Effector memory CD8-positive, alpha-beta T cell (primary cell): ENCODE results near the gene CD180.

Source experiments
- ATAC-seq: fragments of 150-1000 bp; cut with Tn5 transposase; replicated peaks from 2 replicates; pipeline ENCODE4 v1.10.0; 2021; ENCODE audit warnings: mild to moderate bottlenecking, moderate library complexity
- DNase-seq, 3 experiments: peaks; one replicate each; pipeline ENCODE4 v3.0.0; 2021
- H3K27ac Mint-ChIP-seq, 2 donors: one replicate each; pipeline ENCODE4 v1.8.0; 2022; ENCODE audit warnings: mild to moderate bottlenecking in 2 of 2, mixed read lengths in 2 of 2, moderate library complexity in 2 of 2
- H3K27me3 Mint-ChIP-seq, 2 donors: one replicate each; pipeline ENCODE4 v1.8.0; 2022; ENCODE audit warnings: mixed read lengths in 2 of 2
- H3K36me3 Mint-ChIP-seq: one replicate; pipeline ENCODE4 v1.8.0; 2022; ENCODE audit warnings: mild to moderate bottlenecking, moderate library complexity, mixed read lengths; ENCODE audit not compliant: insufficient read depth
- H3K4me1 Mint-ChIP-seq, 2 donors: one replicate each; pipeline ENCODE4 v1.8.0; 2022; ENCODE audit warnings: low read depth in 2 of 2, mixed read lengths in 2 of 2
- H3K4me3 Mint-ChIP-seq, 2 donors: one replicate each; pipeline ENCODE4 v1.8.0; 2022; ENCODE audit warnings: mild to moderate bottlenecking in 2 of 2, mixed read lengths in 2 of 2, moderate library complexity in 2 of 2
- H3K9me3 Mint-ChIP-seq, 2 donors: one replicate each; pipeline ENCODE4 v1.8.0; 2022; ENCODE audit warnings: mixed read lengths in 2 of 2

CD180 gene

DNA sequence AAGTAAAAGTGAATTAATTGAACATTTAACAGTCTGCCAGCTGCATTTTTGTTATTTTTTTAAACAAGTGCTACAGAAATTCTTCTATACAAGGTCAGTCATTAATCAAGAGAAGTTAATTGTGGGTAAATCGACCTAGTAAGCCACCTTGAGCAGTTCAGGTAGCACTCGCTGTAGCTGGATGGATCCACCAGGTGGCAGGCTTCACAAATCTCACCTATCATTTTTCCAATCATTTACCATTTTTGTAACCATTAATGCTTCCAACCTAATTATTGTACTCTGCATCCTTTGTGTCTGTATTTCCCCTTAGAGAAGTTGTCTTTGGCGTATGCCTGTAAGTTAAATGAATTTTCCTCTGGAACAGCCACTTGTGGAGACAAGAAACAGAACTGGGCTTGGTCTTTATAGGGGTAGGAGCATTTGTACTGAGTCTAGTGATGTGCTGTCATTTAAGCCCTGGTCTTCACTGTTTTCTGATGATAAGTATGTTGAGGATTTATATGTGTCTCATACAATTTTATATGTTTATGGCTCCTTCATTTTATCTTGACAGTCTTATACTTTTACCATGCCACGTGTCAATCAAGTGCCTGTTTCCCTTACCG is 39.5 kb downstream of the CD180 start:
- peak overlapping the region in 1 of 2 donors; percentile 44 for H3K4me3 Mint-ChIP-seq
- peak overlapping the region; percentile 22 to 41 for H3K27ac Mint-ChIP-seq
- peaks cover 35% of the 10 kb centered on the region in 2 donors for H3K4me1 Mint-ChIP-seq
- H3K9me3 Mint-ChIP-seq: no peaks in the 10 kb centered on the region
- ATAC-seq: peak; percentile 52
- H3K27me3 Mint-ChIP-seq: no peaks in the 10 kb centered on the region
- peaks cover 3% of the 10 kb centered on the region for H3K36me3 Mint-ChIP-seq
- peak; percentile 33 to 50 (median 44) for DNase-seq

DNA sequence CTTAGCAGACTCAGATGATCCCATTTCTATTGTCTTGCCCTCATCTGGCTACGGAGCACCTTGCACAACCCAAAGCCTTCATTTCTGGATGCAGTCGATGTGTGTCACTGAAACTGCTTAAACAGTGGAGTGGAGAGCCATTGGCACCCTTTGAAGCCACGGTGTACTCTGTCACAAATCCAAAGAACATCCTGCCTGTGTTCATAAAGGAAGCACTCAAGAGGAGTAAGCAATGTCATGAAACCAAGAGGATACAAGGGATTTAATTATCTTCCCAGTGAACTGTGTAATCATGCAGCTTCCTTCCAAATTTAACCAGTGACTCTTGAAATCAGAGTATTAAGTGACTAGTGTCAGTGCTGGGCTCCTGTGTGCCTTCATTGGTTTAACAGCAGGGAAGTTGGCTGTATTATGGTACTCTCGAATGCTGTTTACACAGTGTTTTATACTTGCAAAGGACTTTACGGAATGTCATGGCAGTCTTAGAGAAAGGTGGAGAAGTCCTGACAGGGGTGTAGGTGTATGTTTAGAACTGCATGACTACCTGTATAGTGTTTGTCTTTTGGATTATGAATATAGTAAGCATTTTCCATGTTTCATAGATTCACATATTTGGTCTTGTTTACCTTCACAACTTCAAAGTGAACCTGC is 41.9 kb downstream of the CD180 start:
- H3K4me3 Mint-ChIP-seq: no peak overlapping the region
- H3K9me3 Mint-ChIP-seq: no peaks in the 10 kb centered on the region
- H3K27me3 Mint-ChIP-seq: no peaks in the 10 kb centered on the region
- H3K36me3 Mint-ChIP-seq: no peaks in the 10 kb centered on the region
- no peak overlapping the region for H3K27ac Mint-ChIP-seq
- ATAC-seq (no peak), DNase-seq (no peak)
- peaks cover 13 to 19% of the 10 kb centered on the region in 2 donors for H3K4me1 Mint-ChIP-seq

DNA sequence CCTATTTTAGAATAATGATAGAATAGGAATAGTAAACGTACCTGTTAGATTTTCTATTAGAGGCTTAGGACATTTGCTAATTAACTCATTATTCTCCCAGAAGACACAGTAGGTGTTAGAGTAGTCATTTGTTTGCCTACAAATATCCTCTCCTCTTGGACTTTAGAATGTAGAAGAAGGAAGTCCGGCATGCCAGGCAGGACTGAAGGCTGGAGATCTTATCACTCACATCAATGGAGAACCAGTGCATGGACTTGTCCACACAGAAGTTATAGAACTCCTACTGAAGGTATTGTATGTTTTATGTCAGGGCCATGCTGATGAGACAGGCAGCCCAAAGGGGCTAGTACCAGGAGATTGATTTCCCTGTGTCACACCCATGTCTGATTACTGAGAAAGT is 43.3 kb downstream of the CD180 start:
- H3K27me3 Mint-ChIP-seq: no peaks in the 10 kb centered on the region
- ATAC-seq: no peak
- H3K4me1 Mint-ChIP-seq: peaks cover 8 to 14% of the 10 kb centered on the region in 2 donors
- no peak for DNase-seq
- no peak overlapping the region for H3K4me3 Mint-ChIP-seq
- no peaks in the 10 kb centered on the region for H3K36me3 Mint-ChIP-seq
- no peaks in the 10 kb centered on the region for H3K9me3 Mint-ChIP-seq
- no peak overlapping the region for H3K27ac Mint-ChIP-seq

DNA sequence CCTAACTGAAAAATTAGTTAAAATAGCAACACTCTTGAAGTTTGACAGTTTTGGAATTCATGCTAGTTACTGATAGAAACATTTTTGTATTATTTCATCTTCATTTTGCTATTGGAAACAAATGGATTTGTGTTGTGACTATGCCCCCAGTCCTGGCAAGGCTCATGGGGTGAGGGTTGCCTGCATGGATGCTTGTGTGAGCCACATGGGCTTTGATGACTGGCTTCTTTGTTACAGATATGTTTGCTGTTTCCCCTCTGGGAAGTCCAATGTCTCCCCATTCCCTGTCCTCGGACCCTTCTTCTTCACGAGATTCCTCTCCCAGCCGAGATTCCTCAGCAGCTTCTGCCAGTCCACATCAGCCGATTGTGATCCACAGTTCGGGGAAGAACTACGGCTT is 44.2 kb downstream of the CD180 start:
- Mint-ChIP-seq H3K36me3 (no peaks in the 10 kb centered on the region), H3K4me3 (no peak overlapping the region), H3K27ac (peak overlapping the region in 1 of 2 donors; percentile 23), H3K9me3 (no peaks in the 10 kb centered on the region), H3K27me3 (no peaks in the 10 kb centered on the region), H3K4me1 (peaks cover 7 to 11% of the 10 kb centered on the region in 2 donors)
- no peak for ATAC-seq
- no peak for DNase-seq

DNA sequence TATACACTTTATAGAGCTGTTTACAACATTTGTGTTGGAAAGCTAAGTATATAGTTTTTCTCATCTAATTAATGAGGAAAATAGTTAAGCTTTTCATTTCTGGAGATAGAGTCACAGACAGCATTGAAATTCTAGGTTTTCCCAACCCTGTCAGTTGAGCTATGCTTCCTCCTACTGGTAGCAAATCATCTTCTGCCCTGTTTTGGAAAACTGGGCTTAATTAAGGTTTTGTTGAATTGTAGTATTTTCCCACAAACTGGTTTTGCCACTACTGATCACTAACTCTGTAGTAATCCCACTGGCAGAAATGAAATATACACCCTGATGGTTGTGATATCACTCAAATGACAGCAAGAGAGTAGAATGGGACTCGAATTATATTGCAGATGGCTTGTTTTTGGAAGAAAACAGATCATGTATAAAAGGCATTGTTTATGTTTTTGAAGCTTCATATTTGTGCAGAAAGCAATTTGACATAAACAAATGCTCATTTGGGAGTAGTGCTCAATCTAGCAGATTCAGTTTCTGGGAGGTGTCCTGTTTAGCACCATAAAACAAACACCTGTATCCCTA is 46.6 kb downstream of the CD180 start:
- ATAC-seq: no peak
- Mint-ChIP-seq H3K36me3 (peaks cover 7% of the 10 kb centered on the region), H3K9me3 (no peaks in the 10 kb centered on the region), H3K4me3 (no peak overlapping the region), H3K27me3 (no peaks in the 10 kb centered on the region), H3K27ac (no peak overlapping the region), H3K4me1 (no peaks in the 10 kb centered on the region)
- no peak for DNase-seq

DNA sequence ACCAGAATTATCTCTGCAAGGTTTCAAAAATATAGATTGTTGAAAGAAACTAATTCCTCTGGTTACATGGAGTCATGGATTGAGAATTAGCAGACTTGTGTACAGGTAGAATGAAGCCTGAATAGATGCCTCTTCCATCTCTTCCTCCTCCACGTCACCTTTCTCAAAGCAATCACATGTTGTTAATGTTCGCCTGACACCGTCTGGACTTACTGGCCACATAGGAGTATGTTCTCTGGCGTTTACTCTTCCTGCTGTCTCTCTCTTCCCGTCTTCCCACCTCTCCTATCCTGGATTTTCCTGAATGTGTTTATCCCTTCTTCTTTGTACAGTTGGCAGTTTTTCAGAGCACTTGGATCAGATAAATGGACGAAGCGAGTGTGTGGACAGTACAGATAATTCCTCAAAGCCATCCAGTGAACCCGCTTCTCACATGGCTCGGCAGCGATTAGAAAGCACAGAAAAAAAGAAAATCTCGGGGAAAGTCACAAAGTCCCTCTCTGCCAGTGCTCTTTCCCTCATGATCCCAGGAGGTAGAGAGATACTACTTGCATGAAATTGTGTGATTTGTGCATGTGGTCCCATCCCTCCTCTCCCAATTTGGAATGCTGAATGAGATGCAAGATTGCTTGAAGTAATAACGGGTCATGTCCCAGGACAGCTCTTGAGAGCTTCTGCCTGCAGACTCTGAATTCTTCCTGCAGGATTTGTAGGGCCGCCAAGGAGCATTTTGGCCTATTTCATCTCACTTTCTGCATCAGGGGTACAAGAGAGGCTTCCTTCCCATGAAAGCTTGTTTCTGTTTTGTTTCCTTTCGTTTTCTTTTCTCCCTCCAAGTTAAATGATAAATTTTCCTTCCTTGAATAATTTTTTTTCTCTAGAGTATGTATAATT is 47.3 kb downstream of the CD180 start:
- H3K4me1 Mint-ChIP-seq: no peaks in the 10 kb centered on the region
- ATAC-seq (no peak), DNase-seq (no peak)
- no peak overlapping the region for H3K27ac Mint-ChIP-seq
- no peaks in the 10 kb centered on the region for H3K9me3 Mint-ChIP-seq
- H3K36me3 Mint-ChIP-seq: peaks cover 7% of the 10 kb centered on the region
- no peak overlapping the region for H3K4me3 Mint-ChIP-seq
- no peaks in the 10 kb centered on the region for H3K27me3 Mint-ChIP-seq

DNA sequence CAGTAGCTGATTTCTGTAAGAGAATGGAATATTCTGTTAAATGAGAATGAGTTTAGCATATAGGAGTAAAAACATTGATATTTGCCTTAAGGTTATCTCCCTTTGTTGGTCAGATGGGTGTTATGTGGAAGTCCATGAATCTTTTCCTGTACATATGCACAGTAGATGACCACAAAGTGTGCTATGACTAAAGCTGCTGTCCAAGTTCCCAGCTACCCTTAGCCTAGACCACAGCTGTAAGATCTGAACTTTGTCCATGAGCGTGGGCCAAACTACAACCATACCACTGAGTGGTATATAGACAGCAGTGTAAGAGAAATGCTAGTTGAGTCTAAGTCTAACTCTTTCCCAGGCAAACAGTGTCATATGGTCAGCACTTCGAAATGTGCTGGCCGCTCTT is 48.8 kb downstream of the CD180 start:
- Mint-ChIP-seq H3K36me3 (peaks cover 10% of the 10 kb centered on the region), H3K4me3 (no peak overlapping the region), H3K9me3 (no peaks in the 10 kb centered on the region), H3K4me1 (no peaks in the 10 kb centered on the region), H3K27ac (no peak overlapping the region), H3K27me3 (no peaks in the 10 kb centered on the region)
- DNase-seq (no peak), ATAC-seq (no peak)

DNA sequence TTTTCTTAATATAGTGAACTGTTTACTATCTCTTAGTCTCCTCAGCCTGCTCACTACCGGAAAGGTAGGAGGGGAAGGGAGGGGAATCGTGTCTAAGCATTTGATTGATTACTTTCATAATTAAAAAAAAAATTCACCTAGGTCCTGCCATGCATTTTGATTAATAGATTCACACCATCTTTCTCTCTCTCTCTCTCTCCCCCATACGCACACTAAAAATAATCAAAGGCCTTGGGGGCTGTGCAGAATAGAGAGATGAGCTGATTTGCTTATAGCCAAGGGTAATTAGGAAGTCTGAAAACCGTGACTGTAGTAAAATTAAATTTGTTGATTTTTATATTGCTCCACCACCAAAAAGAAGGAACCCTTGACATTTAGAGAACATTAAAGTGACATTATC is 49.6 kb downstream of the CD180 start:
- no peaks in the 10 kb centered on the region for H3K27me3 Mint-ChIP-seq
- no peaks in the 10 kb centered on the region for H3K4me1 Mint-ChIP-seq
- peaks cover 12% of the 10 kb centered on the region for H3K36me3 Mint-ChIP-seq
- DNase-seq (no peak), ATAC-seq (no peak)
- H3K27ac Mint-ChIP-seq: no peak overlapping the region
- no peaks in the 10 kb centered on the region for H3K9me3 Mint-ChIP-seq
- H3K4me3 Mint-ChIP-seq: no peak overlapping the region

DNA sequence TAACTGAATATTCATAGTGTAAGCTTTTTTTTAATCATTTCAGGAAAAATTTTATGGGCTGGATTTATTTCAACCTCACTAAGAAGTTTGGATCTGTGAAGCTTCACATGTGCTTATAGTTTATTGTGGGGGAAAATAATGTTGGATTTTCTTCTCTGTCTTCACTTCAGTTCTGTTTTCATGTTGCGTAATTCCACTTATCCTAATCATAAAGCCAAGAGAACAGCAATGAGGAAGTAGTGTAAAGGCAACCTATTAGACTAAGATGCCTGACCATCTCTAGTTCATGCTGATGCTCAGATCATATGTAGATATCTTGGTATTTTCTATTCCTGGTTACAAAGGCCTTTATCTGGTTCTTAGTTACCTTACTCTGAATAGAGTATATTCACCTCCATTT is 50.0 kb downstream of the CD180 start:
- ATAC-seq: no peak
- H3K27ac Mint-ChIP-seq: no peak overlapping the region

DNA sequence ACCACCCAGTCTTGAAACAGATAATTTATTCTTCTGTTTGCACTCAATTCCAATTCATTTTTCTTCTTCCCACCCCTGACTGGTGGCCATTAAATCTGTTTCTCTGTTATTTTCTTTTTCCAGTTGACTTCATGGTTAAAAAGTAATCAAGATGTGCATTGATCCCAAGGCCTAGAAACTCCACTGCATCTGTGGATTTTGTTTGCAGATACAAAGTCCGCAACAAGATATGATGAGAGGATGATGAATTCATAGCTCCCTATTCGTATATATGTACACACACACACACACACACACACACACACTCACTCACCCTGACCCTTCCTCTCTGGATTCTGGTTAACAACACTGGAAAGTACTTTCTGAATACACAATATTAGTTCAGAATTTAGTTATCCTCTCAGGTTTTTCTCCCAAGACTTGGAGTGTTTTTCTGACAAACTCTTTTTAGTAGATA is 52.4 kb downstream of the CD180 start:
- no peak for DNase-seq
- H3K27ac Mint-ChIP-seq: no peak overlapping the region
- H3K27me3 Mint-ChIP-seq: no peaks in the 10 kb centered on the region
- no peaks in the 10 kb centered on the region for H3K4me1 Mint-ChIP-seq
- no peaks in the 10 kb centered on the region for H3K9me3 Mint-ChIP-seq
- ATAC-seq: no peak
- H3K36me3 Mint-ChIP-seq: peaks cover 12% of the 10 kb centered on the region
- no peak overlapping the region for H3K4me3 Mint-ChIP-seq

More for the DNA sequence above, 50.0 kb downstream of the CD180 start:
- DNase-seq: no peak
- peaks cover 12% of the 10 kb centered on the region for H3K36me3 Mint-ChIP-seq
- H3K4me3 Mint-ChIP-seq: no peak overlapping the region
- H3K27me3 Mint-ChIP-seq: no peaks in the 10 kb centered on the region
- no peaks in the 10 kb centered on the region for H3K4me1 Mint-ChIP-seq
- no peaks in the 10 kb centered on the region for H3K9me3 Mint-ChIP-seq

DNA sequence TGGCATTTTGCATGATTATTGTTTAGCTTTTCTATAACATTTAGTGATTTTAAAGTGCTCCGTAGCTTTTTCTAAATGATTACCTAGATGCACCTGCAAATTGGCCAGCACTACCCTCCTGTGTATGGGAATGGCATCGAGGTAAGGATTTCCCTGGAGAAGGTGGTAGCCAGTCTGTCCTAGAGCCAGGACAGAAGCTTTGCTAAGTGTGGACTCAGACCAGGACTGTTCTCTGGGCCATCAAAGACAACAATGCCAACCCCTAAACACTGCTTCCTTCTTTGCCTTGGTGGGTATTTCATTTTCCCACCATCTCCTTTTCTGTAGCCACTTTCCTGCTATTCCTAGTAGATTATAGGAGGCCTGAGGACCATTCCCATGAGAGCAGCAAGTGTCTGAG is 53.0 kb downstream of the CD180 start:
- no peak overlapping the region for H3K27ac Mint-ChIP-seq
- H3K4me1 Mint-ChIP-seq: no peaks in the 10 kb centered on the region
- H3K27me3 Mint-ChIP-seq: no peaks in the 10 kb centered on the region
- H3K36me3 Mint-ChIP-seq: peaks cover 12% of the 10 kb centered on the region
- DNase-seq: no peak
- no peak for ATAC-seq
- H3K4me3 Mint-ChIP-seq: no peak overlapping the region
- no peaks in the 10 kb centered on the region for H3K9me3 Mint-ChIP-seq

DNA sequence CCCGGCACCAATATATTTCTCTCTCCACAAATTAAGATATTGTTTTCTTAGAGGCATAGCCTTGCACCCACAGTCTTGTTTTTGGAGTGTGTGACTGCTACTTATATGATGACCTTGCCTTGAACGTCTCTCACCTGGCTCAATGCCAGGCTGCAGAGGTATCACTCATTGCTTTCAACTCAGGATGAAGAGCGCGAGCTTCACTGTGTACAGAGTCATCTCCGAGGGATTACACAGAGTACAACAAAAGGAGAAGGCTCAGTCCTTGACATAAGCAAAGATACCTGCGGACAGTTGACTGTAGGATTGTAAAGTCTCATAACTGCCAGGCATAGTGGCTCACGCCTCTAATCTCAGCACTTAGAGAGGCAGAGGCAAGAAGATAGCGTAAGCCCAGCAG is 53.8 kb downstream of the CD180 start:
- Mint-ChIP-seq H3K9me3 (no peaks in the 10 kb centered on the region), H3K4me3 (no peak overlapping the region), H3K27me3 (no peaks in the 10 kb centered on the region), H3K36me3 (peaks cover 12% of the 10 kb centered on the region), H3K27ac (no peak overlapping the region), H3K4me1 (no peaks in the 10 kb centered on the region)
- no peak for ATAC-seq
- no peak for DNase-seq

DNA sequence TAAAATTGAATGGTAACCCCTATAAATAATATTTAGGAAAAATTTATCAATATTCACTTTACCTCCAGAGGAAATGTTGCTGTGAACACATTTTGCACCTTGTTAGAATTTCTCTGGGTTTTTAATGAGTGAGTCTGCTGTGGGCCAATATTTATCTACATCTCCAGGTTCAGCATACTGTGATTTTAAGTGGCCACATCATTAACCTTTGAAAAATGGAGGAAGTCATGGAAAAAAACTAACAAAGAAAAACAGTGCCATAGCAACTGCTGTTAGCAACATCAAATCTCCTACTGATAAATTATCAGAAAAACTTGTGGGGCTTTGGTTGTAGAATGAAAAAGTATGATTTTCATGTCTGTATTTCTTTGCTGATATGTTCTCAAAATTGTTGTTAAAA is 55.0 kb downstream of the CD180 start:
- peaks cover 7% of the 10 kb centered on the region for H3K36me3 Mint-ChIP-seq
- ATAC-seq (no peak), DNase-seq (no peak)
- H3K27me3 Mint-ChIP-seq: no peaks in the 10 kb centered on the region
- H3K9me3 Mint-ChIP-seq: no peaks in the 10 kb centered on the region
- no peaks in the 10 kb centered on the region for H3K4me1 Mint-ChIP-seq
- H3K4me3 Mint-ChIP-seq: no peak overlapping the region
- H3K27ac Mint-ChIP-seq: peak overlapping the region in 1 of 2 donors; percentile 59
